ENCODE results near the gene GDI2. TPM values are rescaled to one million over a fixed set of nuclear protein-coding genes. Genes with fewer than 3 reads are reported as not detected.

The GDI2 gene
- total RNA-seq, 1 experiment from 2014 or later = 196 TPM

DNA sequence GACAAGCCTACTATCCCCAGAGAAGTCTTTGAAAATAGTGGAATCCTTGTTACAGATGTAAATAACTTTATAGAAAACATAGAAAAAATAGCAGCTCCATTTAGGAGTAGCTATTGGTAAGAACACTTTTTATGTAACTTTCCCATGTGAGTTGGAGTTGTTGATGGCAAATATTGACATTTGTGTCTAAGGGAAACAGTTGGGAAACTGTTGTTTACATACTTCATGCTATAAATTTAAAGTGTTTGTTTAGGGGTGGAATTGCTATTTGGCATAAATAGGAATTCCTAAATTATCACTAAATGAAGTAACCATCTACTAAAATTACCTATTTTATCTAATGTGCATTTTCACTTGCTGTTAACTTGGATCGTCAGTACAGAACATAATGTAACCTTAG is 50.7 kb downstream of the GDI2 start:
- Histone ChIP-seq H3K79me2 (ENCODE audit: low read depth) (no peaks in the 10 kb centered on the region), H3K36me3 (ENCODE audit: low read depth) (peaks cover 29% of the 10 kb centered on the region; the same call in 1 of the 2 replicates), H3K9me2 (ENCODE audit: insufficient read depth) (no peaks in the 10 kb centered on the region), H4K20me1 (ENCODE audit: insufficient read depth) (no peaks in the 10 kb centered on the region; the same call in 1 of the 2 replicates), H3K27ac (no peak overlapping the region), H3F3A (ENCODE audit: insufficient read depth, low read depth) (peaks cover 38% of the 10 kb centered on the region; the same call in 1 of the 2 replicates), H3K4me2 (no peak overlapping the region), H3K9me3 (ENCODE audit: insufficient read depth, low read depth) (no peaks in the 10 kb centered on the region), H3K4me1 (replicated peaks; ENCODE audit: insufficient read depth) (no peaks in the 10 kb centered on the region), H3K4me3 (no peak overlapping the region), H2AFZ (no peak overlapping the region), H3K27me3 (ENCODE audit: insufficient read depth, low read depth) (no peaks in the 10 kb centered on the region)
- intact Hi-C loops (cut with micrococcal nuclease; ENCODE audit: unreplicated experiment) = no loop called here
- no peak for TF ChIP-seq EZH2 (IDR thresholded peaks at IDR 0.05; ENCODE audit: low read depth)
- POLR2A ChIA-PET (ENCODE audit: unreplicated experiment) = interaction anchor here (0.7 kb wide), 1 partner anchor 55 kb away, joined by 16 read pairs; no protein-coding TSS in a partner anchor
- no TSS peak for BruUV-seq (replicated peaks)
- DNase-seq = no peak
- CTCF ChIA-PET = no interaction called here

DNA sequence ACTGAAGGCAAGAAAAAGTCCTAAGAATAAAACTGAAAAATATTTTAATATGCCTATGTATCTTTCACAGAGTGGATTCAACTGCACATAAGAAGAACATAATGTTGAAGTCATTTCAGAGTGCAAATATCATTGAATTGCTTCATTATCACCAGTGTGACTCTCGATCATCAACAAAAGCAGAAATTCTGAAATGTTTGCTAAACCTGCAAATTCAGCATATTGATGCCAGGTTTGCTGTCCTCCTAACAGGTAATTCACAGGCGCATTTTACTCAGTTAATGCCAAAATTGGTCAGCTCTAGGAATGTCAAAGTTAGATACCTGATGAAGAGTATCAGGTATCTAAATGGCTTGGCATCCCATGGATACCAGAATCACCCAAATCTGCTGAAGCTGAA is 52.0 kb downstream of the GDI2 start:
- ChIA-PET POLR2A (ENCODE audit: unreplicated experiment) (no interaction called here), CTCF (no interaction called here)
- no peaks in the 10 kb centered on the region for H3K9me3 ChIP-seq (ENCODE audit: insufficient read depth, low read depth)
- intact Hi-C loops (cut with micrococcal nuclease; ENCODE audit: unreplicated experiment) = no loop called here
- H3K4me3 ChIP-seq = no peak overlapping the region
- BruUV-seq (replicated peaks) = no TSS peak
- TF ChIP-seq, protein P1, sequence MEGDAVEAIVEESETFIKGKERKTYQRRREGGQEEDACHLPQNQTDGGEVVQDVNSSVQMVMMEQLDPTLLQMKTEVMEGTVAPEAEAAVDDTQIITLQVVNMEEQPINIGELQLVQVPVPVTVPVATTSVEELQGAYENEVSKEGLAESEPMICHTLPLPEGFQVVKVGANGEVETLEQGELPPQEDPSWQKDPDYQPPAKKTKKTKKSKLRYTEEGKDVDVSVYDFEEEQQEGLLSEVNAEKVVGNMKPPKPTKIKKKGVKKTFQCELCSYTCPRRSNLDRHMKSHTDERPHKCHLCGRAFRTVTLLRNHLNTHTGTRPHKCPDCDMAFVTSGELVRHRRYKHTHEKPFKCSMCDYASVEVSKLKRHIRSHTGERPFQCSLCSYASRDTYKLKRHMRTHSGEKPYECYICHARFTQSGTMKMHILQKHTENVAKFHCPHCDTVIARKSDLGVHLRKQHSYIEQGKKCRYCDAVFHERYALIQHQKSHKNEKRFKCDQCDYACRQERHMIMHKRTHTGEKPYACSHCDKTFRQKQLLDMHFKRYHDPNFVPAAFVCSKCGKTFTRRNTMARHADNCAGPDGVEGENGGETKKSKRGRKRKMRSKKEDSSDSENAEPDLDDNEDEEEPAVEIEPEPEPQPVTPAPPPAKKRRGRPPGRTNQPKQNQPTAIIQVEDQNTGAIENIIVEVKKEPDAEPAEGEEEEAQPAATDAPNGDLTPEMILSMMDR (conservative IDR thresholded peaks at IDR 0.05) = no peak
- no peak for TF ChIP-seq EZH2 (IDR thresholded peaks at IDR 0.05; ENCODE audit: low read depth)
- H3K4me2 ChIP-seq = no peak overlapping the region
- no peak for DNase-seq
- no peaks in the 10 kb centered on the region for H3K4me1 ChIP-seq (replicated peaks; ENCODE audit: insufficient read depth)
- no peaks in the 10 kb centered on the region; the same call in 1 of the 2 replicates for H4K20me1 ChIP-seq (ENCODE audit: insufficient read depth)
- no peak overlapping the region for H3K27ac ChIP-seq
- no peaks in the 10 kb centered on the region for H3K27me3 ChIP-seq (ENCODE audit: insufficient read depth, low read depth)
- peaks cover 27% of the 10 kb centered on the region; the same call in 1 of the 2 replicates for H3K36me3 ChIP-seq (ENCODE audit: low read depth)
- no peak overlapping the region for H2AFZ ChIP-seq
- H3K79me2 ChIP-seq (ENCODE audit: low read depth) = no peaks in the 10 kb centered on the region
- no peaks in the 10 kb centered on the region for H3K9me2 ChIP-seq (ENCODE audit: insufficient read depth)
- H3F3A ChIP-seq (ENCODE audit: insufficient read depth, low read depth) = peaks cover 30% of the 10 kb centered on the region; the same call in 1 of the 2 replicates

DNA sequence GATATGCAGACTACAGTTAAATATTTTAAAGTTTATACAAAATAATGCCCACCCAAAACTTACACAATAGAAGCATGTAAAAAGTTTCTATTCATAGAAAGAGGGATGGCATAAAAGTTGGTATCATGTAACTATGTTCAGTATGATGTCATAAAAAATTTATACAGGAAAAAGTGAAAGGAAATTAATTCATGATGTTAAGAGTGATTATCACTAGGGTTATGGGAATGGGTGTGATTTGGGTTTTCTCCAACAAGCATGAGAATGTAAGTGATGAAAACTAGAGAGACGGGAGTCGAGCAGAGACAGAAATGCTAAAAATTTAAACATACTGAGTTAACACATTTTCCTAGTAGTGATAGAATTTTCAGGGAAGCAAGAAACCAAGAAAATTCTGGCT is 52.7 kb downstream of the GDI2 start:
- Histone ChIP-seq H3F3A (ENCODE audit: insufficient read depth, low read depth) (peaks cover 30% of the 10 kb centered on the region; the same call in 1 of the 2 replicates), H3K9me3 (ENCODE audit: insufficient read depth, low read depth) (no peaks in the 10 kb centered on the region), H3K9me2 (ENCODE audit: insufficient read depth) (no peaks in the 10 kb centered on the region), H3K4me1 (replicated peaks; ENCODE audit: insufficient read depth) (no peaks in the 10 kb centered on the region), H3K4me3 (no peak overlapping the region), H2AFZ (no peak overlapping the region), H3K79me2 (ENCODE audit: low read depth) (no peaks in the 10 kb centered on the region), H3K27me3 (ENCODE audit: insufficient read depth, low read depth) (no peaks in the 10 kb centered on the region), H3K27ac (no peak overlapping the region), H4K20me1 (ENCODE audit: insufficient read depth) (no peaks in the 10 kb centered on the region; the same call in 1 of the 2 replicates), H3K36me3 (ENCODE audit: low read depth) (peaks cover 20% of the 10 kb centered on the region; the same call in 1 of the 2 replicates), H3K4me2 (no peak overlapping the region)
- POLR2A ChIA-PET (ENCODE audit: unreplicated experiment) = no interaction called here
- TF ChIP-seq EZH2 (IDR thresholded peaks at IDR 0.05; ENCODE audit: low read depth) = no peak
- TF ChIP-seq, protein P1 (conservative IDR thresholded peaks at IDR 0.05) = no peak
- CTCF ChIA-PET = no interaction called here
- DNase-seq = no peak
- intact Hi-C loops (cut with micrococcal nuclease; ENCODE audit: unreplicated experiment) = no loop called here
- no TSS peak for BruUV-seq (replicated peaks)

DNA sequence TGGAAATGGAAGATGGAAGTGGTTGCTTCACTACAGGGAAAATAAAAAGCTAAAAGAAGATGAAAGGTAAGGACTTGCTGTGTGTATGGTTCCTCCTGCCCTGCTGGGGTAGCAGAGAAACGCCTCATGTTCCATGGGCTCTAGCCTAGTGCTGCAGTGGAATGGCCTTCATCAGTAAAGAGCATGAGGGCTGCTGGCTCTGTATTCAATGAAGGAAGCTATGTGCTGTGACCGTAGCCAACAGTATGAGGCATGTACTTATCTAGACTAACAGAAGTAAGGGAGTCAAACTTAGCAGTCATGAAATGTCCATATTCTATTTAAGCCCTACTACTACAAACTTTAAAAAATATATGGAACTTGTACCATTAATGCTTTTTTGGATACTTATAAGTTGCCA is 54.3 kb downstream of the GDI2 start:
- no TSS peak for BruUV-seq (replicated peaks)
- POLR2A ChIA-PET (ENCODE audit: unreplicated experiment) = interaction anchor here (0.6 kb wide), 1 partner anchor 322 kb away, joined by 3 read pairs; no protein-coding TSS in a partner anchor
- no peaks in the 10 kb centered on the region for H3K27me3 ChIP-seq (ENCODE audit: insufficient read depth, low read depth)
- TF ChIP-seq, protein P1 (conservative IDR thresholded peaks at IDR 0.05) = no peak
- no peak for TF ChIP-seq EZH2 (IDR thresholded peaks at IDR 0.05; ENCODE audit: low read depth)
- H2AFZ ChIP-seq = no peak overlapping the region
- no peaks in the 10 kb centered on the region for H3K4me1 ChIP-seq (replicated peaks; ENCODE audit: insufficient read depth)
- H3K4me2 ChIP-seq = no peak overlapping the region
- H3K27ac ChIP-seq = no peak overlapping the region
- no peak for DNase-seq
- no peaks in the 10 kb centered on the region for H3K9me2 ChIP-seq (ENCODE audit: insufficient read depth)
- peaks cover 4% of the 10 kb centered on the region; the same call in 1 of the 2 replicates for H3K36me3 ChIP-seq (ENCODE audit: low read depth)
- CTCF ChIA-PET = no interaction called here
- H4K20me1 ChIP-seq (ENCODE audit: insufficient read depth) = no peaks in the 10 kb centered on the region; the same call in 1 of the 2 replicates
- no peaks in the 10 kb centered on the region for H3K9me3 ChIP-seq (ENCODE audit: insufficient read depth, low read depth)
- peaks cover 20% of the 10 kb centered on the region; the same call in 1 of the 2 replicates for H3F3A ChIP-seq (ENCODE audit: insufficient read depth, low read depth)
- no peaks in the 10 kb centered on the region for H3K79me2 ChIP-seq (ENCODE audit: low read depth)
- intact Hi-C loops (cut with micrococcal nuclease; ENCODE audit: unreplicated experiment) = no loop called here
- no peak overlapping the region for H3K4me3 ChIP-seq

Data from PC-9 (cell line).